ENCODE measurements around the gene GPC6. TPM values are rescaled to one million over a fixed set of nuclear protein-coding genes. Genes with fewer than 3 reads are reported as not detected.

The GPC6 gene
- total RNA-seq, 1 donor from 2014 or later: 38.9 TPM

GRCh38 chr13:93368718-93369117 lies 142.1 kb downstream of the GPC6 start:
- DNase-seq (ENCODE audit: low read depth): no peak

GRCh38 chr13:93372856-93373255 lies 146.2 kb downstream of the GPC6 start:
- no peak for DNase-seq (ENCODE audit: low read depth)

GRCh38 chr13:93375491-93375890 lies 148.9 kb downstream of the GPC6 start:
- no peak for DNase-seq (ENCODE audit: low read depth)

GRCh38 chr13:93377196-93377595 lies 150.6 kb downstream of the GPC6 start:
- DNase-seq (ENCODE audit: low read depth): peak; percentile 18

GRCh38 chr13:93378184-93378583 lies 151.6 kb downstream of the GPC6 start:
- DNase-seq (ENCODE audit: low read depth): peak; percentile 24

GRCh38 chr13:93386116-93386515 lies 159.5 kb downstream of the GPC6 start:
- DNase-seq (ENCODE audit: low read depth): no peak

- DNase-seq (ENCODE audit: low read depth): peak; percentile 34
Observed at GRCh38 chr13:93388701-93389100, 162.1 kb downstream of the GPC6 start.

- DNase-seq (ENCODE audit: low read depth): no peak
Observed at GRCh38 chr13:93397619-93398018, 171.0 kb downstream of the GPC6 start.

- peak; percentile 36 for DNase-seq (ENCODE audit: low read depth)
Observed at GRCh38 chr13:93398167-93399035, 171.8 kb downstream of the GPC6 start.

GRCh38 chr13:93399212-93399611 lies 172.6 kb downstream of the GPC6 start:
- no peak for DNase-seq (ENCODE audit: low read depth)

GRCh38 chr13:93406136-93406535 lies 179.5 kb downstream of the GPC6 start:
- no peak for DNase-seq (ENCODE audit: low read depth)

GRCh38 chr13:93407551-93407950 lies 180.9 kb downstream of the GPC6 start:
- DNase-seq (ENCODE audit: low read depth): no peak

GRCh38 chr13:93409001-93409400 lies 182.4 kb downstream of the GPC6 start:
- no peak for DNase-seq (ENCODE audit: low read depth)

GRCh38 chr13:93409816-93410215 lies 183.2 kb downstream of the GPC6 start:
- DNase-seq (ENCODE audit: low read depth): no peak

- DNase-seq (ENCODE audit: low read depth): no peak
Observed at GRCh38 chr13:93411186-93411680, 184.6 kb downstream of the GPC6 start.

GRCh38 chr13:93412676-93413075 lies 186.1 kb downstream of the GPC6 start:
- peak; percentile 64 for DNase-seq (ENCODE audit: low read depth)

GRCh38 chr13:93413972-93414717 lies 187.5 kb downstream of the GPC6 start:
- DNase-seq (ENCODE audit: low read depth): no peak

- DNase-seq (ENCODE audit: low read depth): no peak
Observed at GRCh38 chr13:93416736-93417355, 190.2 kb downstream of the GPC6 start.

GRCh38 chr13:93418398-93418797 lies 191.8 kb downstream of the GPC6 start:
- no peak for DNase-seq (ENCODE audit: low read depth)

GRCh38 chr13:93420206-93420605 lies 193.6 kb downstream of the GPC6 start:
- no peak for DNase-seq (ENCODE audit: low read depth)

- no peak for DNase-seq (ENCODE audit: low read depth)
Observed at GRCh38 chr13:93420887-93421286, 194.3 kb downstream of the GPC6 start.

GRCh38 chr13:93422980-93423543 lies 196.5 kb downstream of the GPC6 start:
- DNase-seq (ENCODE audit: low read depth): no peak

Measured in renal cortical epithelial cell (primary cell).